ENCODE results near the gene DSG3. TPM values are rescaled to one million over a fixed set of nuclear protein-coding genes. Genes with fewer than 3 reads are reported as not detected.

The DSG3 gene
- total and polyA plus RNA-seq, 2 of the 13 experiments (the other 11 are each of a cell fraction or from before 2014, with no cell fraction given) = not detected

- TF ChIP-seq, protein P1, sequence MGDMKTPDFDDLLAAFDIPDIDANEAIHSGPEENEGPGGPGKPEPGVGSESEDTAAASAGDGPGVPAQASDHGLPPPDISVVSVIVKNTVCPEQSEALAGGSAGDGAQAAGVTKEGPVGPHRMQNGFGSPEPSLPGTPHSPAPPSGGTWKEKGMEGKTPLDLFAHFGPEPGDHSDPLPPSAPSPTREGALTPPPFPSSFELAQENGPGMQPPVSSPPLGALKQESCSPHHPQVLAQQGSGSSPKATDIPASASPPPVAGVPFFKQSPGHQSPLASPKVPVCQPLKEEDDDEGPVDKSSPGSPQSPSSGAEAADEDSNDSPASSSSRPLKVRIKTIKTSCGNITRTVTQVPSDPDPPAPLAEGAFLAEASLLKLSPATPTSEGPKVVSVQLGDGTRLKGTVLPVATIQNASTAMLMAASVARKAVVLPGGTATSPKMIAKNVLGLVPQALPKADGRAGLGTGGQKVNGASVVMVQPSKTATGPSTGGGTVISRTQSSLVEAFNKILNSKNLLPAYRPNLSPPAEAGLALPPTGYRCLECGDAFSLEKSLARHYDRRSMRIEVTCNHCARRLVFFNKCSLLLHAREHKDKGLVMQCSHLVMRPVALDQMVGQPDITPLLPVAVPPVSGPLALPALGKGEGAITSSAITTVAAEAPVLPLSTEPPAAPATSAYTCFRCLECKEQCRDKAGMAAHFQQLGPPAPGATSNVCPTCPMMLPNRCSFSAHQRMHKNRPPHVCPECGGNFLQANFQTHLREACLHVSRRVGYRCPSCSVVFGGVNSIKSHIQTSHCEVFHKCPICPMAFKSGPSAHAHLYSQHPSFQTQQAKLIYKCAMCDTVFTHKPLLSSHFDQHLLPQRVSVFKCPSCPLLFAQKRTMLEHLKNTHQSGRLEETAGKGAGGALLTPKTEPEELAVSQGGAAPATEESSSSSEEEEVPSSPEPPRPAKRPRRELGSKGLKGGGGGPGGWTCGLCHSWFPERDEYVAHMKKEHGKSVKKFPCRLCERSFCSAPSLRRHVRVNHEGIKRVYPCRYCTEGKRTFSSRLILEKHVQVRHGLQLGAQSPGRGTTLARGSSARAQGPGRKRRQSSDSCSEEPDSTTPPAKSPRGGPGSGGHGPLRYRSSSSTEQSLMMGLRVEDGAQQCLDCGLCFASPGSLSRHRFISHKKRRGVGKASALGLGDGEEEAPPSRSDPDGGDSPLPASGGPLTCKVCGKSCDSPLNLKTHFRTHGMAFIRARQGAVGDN (CRISPR knock-in tag; IDR thresholded peaks at IDR 0.05) = peak; percentile 82
- TF ChIP-seq GATAD2A (CRISPR knock-in tag; IDR thresholded peaks at IDR 0.05) (peak; percentile 44; the same call in 1 of the 2 replicates), ZNF614 (CRISPR knock-in tag; IDR thresholded peaks at IDR 0.05; ENCODE audit: borderline replicate concordance) (no peak), MXD1 (CRISPR knock-in tag; IDR thresholded peaks at IDR 0.05) (peak; percentile 19), MXD4 (CRISPR knock-in tag; IDR thresholded peaks at IDR 0.05) (peak; percentile 45; the same call in 1 of the 2 replicates), ZNF670 (CRISPR knock-in tag; IDR thresholded peaks at IDR 0.05; ENCODE audit: borderline replicate concordance) (no peak), ZNF574 (CRISPR knock-in tag; IDR thresholded peaks at IDR 0.05) (peak; percentile 31; the same call in 1 of the 2 replicates), DDIT3 (CRISPR knock-in tag; IDR thresholded peaks at IDR 0.05) (no peak), ZNF121 (CRISPR knock-in tag; IDR thresholded peaks at IDR 0.05) (0 out of 2 replicates have a peak, but pooled peaks have one; percentile 11), NCOA2 (CRISPR knock-in tag; IDR thresholded peaks at IDR 0.05) (no peak), HIC2 (CRISPR knock-in tag; IDR thresholded peaks at IDR 0.05; ENCODE audit: low read depth) (no peak), ZEB1 (IDR thresholded peaks at IDR 0.05; ENCODE audit: insufficient replicate concordance, low read depth) (peak; percentile 51), RBAK (CRISPR knock-in tag; IDR thresholded peaks at IDR 0.05) (no peak), AGO2 (optimal IDR thresholded peaks at IDR 0.05; ENCODE audit: low read depth, low read length) (peak; percentile 58), ZNF572 (CRISPR knock-in tag; IDR thresholded peaks at IDR 0.05) (peak; percentile 39; the same call in 1 of the 2 replicates), ZNF326 (CRISPR knock-in tag; IDR thresholded peaks at IDR 0.05; ENCODE audit: borderline replicate concordance) (no peak), E2F1 (CRISPR knock-in tag; IDR thresholded peaks at IDR 0.05) (no peak), RBFOX2 (IDR thresholded peaks at IDR 0.05; ENCODE audit: low read depth, low read length) (peak; percentile 78)
Observed at GRCh38 chr18:31497836-31498573, 50.5 kb downstream of the DSG3 start, which contains the start of gene DSG2 (continued).
